ENCODE results near the gene TMEM132D. TPM values are rescaled to one million over a fixed set of nuclear protein-coding genes. Genes with fewer than 3 reads are reported as not detected.

The TMEM132D gene
- total RNA-seq, 2 donors from 2014 or later = 4.4 to 14.2 TPM

GRCh38 chr12:129036135-129036534 is 867.7 kb downstream of the TMEM132D start:
- no peak for TF ChIP-seq CTCF (conservative IDR thresholded peaks at IDR 0.05)
- no peaks in the 10 kb centered on the region for H3K4me1 ChIP-seq (ENCODE audit: control insufficient read depth, insufficient read depth, low read length)
- no peak overlapping the region for H3K27ac Mint-ChIP-seq
- no peaks in the 10 kb centered on the region for H3K36me3 Mint-ChIP-seq (ENCODE audit: low read depth)
- peaks cover 40% of the 10 kb centered on the region for H3K27me3 Mint-ChIP-seq (ENCODE audit: insufficient read depth)
- no peaks in the 10 kb centered on the region for H3K9me3 ChIP-seq (ENCODE audit: control insufficient read depth, low read length)
- H3K27me3 ChIP-seq (ENCODE audit: control insufficient read depth, insufficient read depth, low read length, poor library complexity, severe bottlenecking) = no peaks in the 10 kb centered on the region
- 91 to 94% methylated on average over 8 to 9 of the region's 9 CpGs for WGBS, 2 experiments (ENCODE audit: insufficient coverage in 1 of 2, insufficient read length in 1 of 2)
- peaks cover 3% of the 10 kb centered on the region for H3K9me3 Mint-ChIP-seq
- H3K4me3 Mint-ChIP-seq = no peak overlapping the region
- H3K27ac ChIP-seq (ENCODE audit: low read depth, low read length) = no peak overlapping the region
- H3K36me3 ChIP-seq (ENCODE audit: control insufficient read depth, insufficient read depth, low read length) = no peaks in the 10 kb centered on the region
- no peak overlapping the region for H3K4me3 ChIP-seq (ENCODE audit: low read length)
- H3K9ac ChIP-seq (ENCODE audit: extremely low read depth, low read length, poor library complexity, severe bottlenecking) = no peak overlapping the region
- H3K4me1 Mint-ChIP-seq = peaks cover 7% of the 10 kb centered on the region
- DNase-seq = no peak

GRCh38 chr12:129034558-129035289 is 869.1 kb downstream of the TMEM132D start:
- H3K4me1 Mint-ChIP-seq = peaks cover 7% of the 10 kb centered on the region
- Histone ChIP-seq H3K4me3 (ENCODE audit: low read length) (no peak overlapping the region), H3K27me3 (ENCODE audit: control insufficient read depth, insufficient read depth, low read length, poor library complexity, severe bottlenecking) (no peaks in the 10 kb centered on the region), H3K27ac (ENCODE audit: low read depth, low read length) (no peak overlapping the region), H3K9ac (ENCODE audit: extremely low read depth, low read length, poor library complexity, severe bottlenecking) (no peak overlapping the region), H3K9me3 (ENCODE audit: control insufficient read depth, low read length) (no peaks in the 10 kb centered on the region), H3K4me1 (ENCODE audit: control insufficient read depth, insufficient read depth, low read length) (no peaks in the 10 kb centered on the region), H3K36me3 (ENCODE audit: control insufficient read depth, insufficient read depth, low read length) (no peaks in the 10 kb centered on the region)
- no peak overlapping the region for H3K4me3 Mint-ChIP-seq
- no peak overlapping the region for H3K27ac Mint-ChIP-seq
- H3K27me3 Mint-ChIP-seq (ENCODE audit: insufficient read depth) = peaks cover 33% of the 10 kb centered on the region
- WGBS, 2 experiments (ENCODE audit: insufficient coverage in 1 of 2, insufficient read length in 1 of 2) = 82 to 90% methylated on average over 10 to 15 of the region's 15 CpGs
- no peaks in the 10 kb centered on the region for H3K36me3 Mint-ChIP-seq (ENCODE audit: low read depth)
- TF ChIP-seq CTCF (conservative IDR thresholded peaks at IDR 0.05) = no peak
- peaks cover 3% of the 10 kb centered on the region for H3K9me3 Mint-ChIP-seq
- DNase-seq = no peak

- Mint-ChIP-seq H3K27me3 (ENCODE audit: insufficient read depth) (peaks cover 50% of the 10 kb centered on the region), H3K9me3 (peaks cover 6% of the 10 kb centered on the region), H3K27ac (no peak overlapping the region), H3K4me3 (no peak overlapping the region), H3K4me1 (peaks cover 9% of the 10 kb centered on the region), H3K36me3 (ENCODE audit: low read depth) (no peaks in the 10 kb centered on the region)
- no peaks in the 10 kb centered on the region for H3K9me3 ChIP-seq (ENCODE audit: control insufficient read depth, low read length)
- TF ChIP-seq CTCF (conservative IDR thresholded peaks at IDR 0.05) = no peak
- no peak overlapping the region for H3K27ac ChIP-seq (ENCODE audit: low read depth, low read length)
- no peaks in the 10 kb centered on the region for H3K4me1 ChIP-seq (ENCODE audit: control insufficient read depth, insufficient read depth, low read length)
- H3K9ac ChIP-seq (ENCODE audit: extremely low read depth, low read length, poor library complexity, severe bottlenecking) = no peak overlapping the region
- H3K36me3 ChIP-seq (ENCODE audit: control insufficient read depth, insufficient read depth, low read length) = no peaks in the 10 kb centered on the region
- H3K4me3 ChIP-seq (ENCODE audit: low read length) = no peak overlapping the region
- whole genome bisulfite sequencing, 2 experiments (ENCODE audit: insufficient coverage in 1 of 2, insufficient read length in 1 of 2) = 90 to 94% methylated on average over 13 to 16 of the region's 16 CpGs
- no peak for DNase-seq
- H3K27me3 ChIP-seq (ENCODE audit: control insufficient read depth, insufficient read depth, low read length, poor library complexity, severe bottlenecking) = peaks cover 7% of the 10 kb centered on the region
Measured at GRCh38 chr12:129028844-129029243, 875.0 kb downstream of the TMEM132D start.
